Thyroid gland (tissue), 4 donors: ENCODE results near the gene ADAMTS7. TPM values are rescaled to one million over a fixed set of nuclear protein-coding genes. Genes with fewer than 3 reads are reported as not detected.
"Not testable (repeated sequence)": the region's sequence is repeated elsewhere in the genome, so short reads cannot be mapped to it uniquely, and the experiment has no call there.

Source experiments
- DNase-seq, 2 donors: peaks; one replicate each; pipeline ENCODE4 v3.0.0-alpha.2; 2019
- H3K27ac ChIP-seq, 3 donors: fragments of 200-600 bp; sonication (generic); 1 replicate in 2 of 3; 2 replicates in 1 of 3; pipeline ENCODE4 v1.5.1; 2016 to 2019; ENCODE audit warnings: mild to moderate bottlenecking in 1 of 3, moderate library complexity in 1 of 3
- H3K27me3 ChIP-seq: fragments of 200-600 bp; sonication (generic); one replicate; pipeline ENCODE4 v1.5.1; 2019
- H3K36me3 ChIP-seq, 2 donors: fragments of 200-600 bp; sonication (generic); one replicate each; pipeline ENCODE4 v1.5.1; 2016 to 2019
- H3K4me1 ChIP-seq, 2 donors: fragments of 200-600 bp; sonication (generic); one replicate each; pipeline ENCODE4 v1.5.1; 2017 to 2019
- H3K4me3 ChIP-seq, 3 donors: fragments of 200-600 bp; sonication (generic); replicated peaks in 1 of 3; 1 replicate in 2 of 3; 2 replicates in 1 of 3; pipeline ENCODE4 v1.5.1; 2016; ENCODE audit warnings: mild to moderate bottlenecking in 1 of 3
- H3K9me3 ChIP-seq: fragments of 200-600 bp; sonication (generic); one replicate; pipeline ENCODE4 v1.5.1; 2017
- CTCF ChIP-seq, 6 experiments: fragments of 200-600 bp in 3 of 6; fragments of 450-650 bp in 3 of 6; sonication (generic) in 3 of 6; IDR thresholded peaks; one replicate each; pipeline ENCODE4 v1.5.1; 2016 to 2019; ENCODE audit warnings: antibody characterized with exemption in 6 of 6, mild to moderate bottlenecking in 2 of 6, inconsistent platforms in 1 of 6, moderate library complexity in 1 of 6
- POLR2A ChIP-seq, 2 donors: fragments of 450-650 bp; IDR thresholded peaks; one replicate each; pipeline ENCODE4 v1.6.1; 2017; ENCODE audit warnings: antibody characterized with exemption in 2 of 2, mild to moderate bottlenecking in 2 of 2, moderate library complexity in 1 of 2
- whole genome bisulfite sequencing, 2 donors: methylation state at CpG; one replicate each; pipeline ENCODE4 v1.1.5; 2017; 5-methylcytosine and 5-hydroxymethylcytosine counted together
- intact Hi-C: fragments of 100-400 bp; cut with DNase I; formaldehyde crosslinking; loops from one replicate; pipeline ENCODE4 v1.15.1; 2023
- total RNA-seq, 4 donors: library from RNA; depleted of rRNA; stranded (reverse); fragments of >200 nt; gene quantifications; one replicate each; pipeline ENCODE4 v1.2.3, GENCODE V29; 2016

The ADAMTS7 gene
- total RNA-seq, 4 donors from 2014 or later = 0.68 to 2.5 (median 1.8) TPM

- TF ChIP-seq POLR2A (IDR thresholded peaks at IDR 0.05) (no peak), CTCF (IDR thresholded peaks at IDR 0.05) (no peak)
- Histone ChIP-seq H3K27ac (no peak overlapping the region), H3K9me3 (no peaks in the 10 kb centered on the region), H3K27me3 (no peaks in the 10 kb centered on the region), H3K36me3 (no peaks in the 10 kb centered on the region), H3K4me1 (no peaks in the 10 kb centered on the region), H3K4me3 (no peak overlapping the region)
- DNase-seq = no peak
- intact Hi-C loops = no loop called here
- 84 to 87% methylated on average over 9 of the region's 9 CpGs for WGBS, 2 donors
Observed at GRCh38 chr15:78737187-78737820, 74.0 kb downstream of the ADAMTS7 start.

GRCh38 chr15:78736286-78736685 lies 75.0 kb downstream of the ADAMTS7 start:
- DNase-seq, intact Hi-C loops, H3K9me3 ChIP-seq, H3K27ac ChIP-seq, H3K27me3 ChIP-seq, H3K36me3 ChIP-seq, H3K4me1 ChIP-seq, H3K4me3 ChIP-seq: not testable (repeated sequence)
- WGBS, 2 donors = 78 to 84% methylated on average over 4 of the region's 4 CpGs

- no peaks in the 10 kb centered on the region for H3K4me1 ChIP-seq
- no peak overlapping the region for H3K27ac ChIP-seq
- no peak overlapping the region for H3K4me3 ChIP-seq
- no peaks in the 10 kb centered on the region for H3K36me3 ChIP-seq
- no peaks in the 10 kb centered on the region for H3K27me3 ChIP-seq
- H3K9me3 ChIP-seq = no peaks in the 10 kb centered on the region
- intact Hi-C loops = no loop called here
- no peak for DNase-seq
- TF ChIP-seq POLR2A (IDR thresholded peaks at IDR 0.05) (no peak), CTCF (IDR thresholded peaks at IDR 0.05) (no peak)
- WGBS, 2 donors = 77 to 78% methylated on average over 8 of the region's 8 CpGs
Observed at GRCh38 chr15:78734451-78735064, 76.7 kb downstream of the ADAMTS7 start.

- no peaks in the 10 kb centered on the region for H3K27me3 ChIP-seq
- no peak overlapping the region for H3K4me3 ChIP-seq
- no peaks in the 10 kb centered on the region for H3K4me1 ChIP-seq
- no peaks in the 10 kb centered on the region for H3K36me3 ChIP-seq
- 51 to 100% methylated on average over 1 to 2 of the region's 2 CpGs for WGBS, 2 donors
- no peak for DNase-seq
- H3K9me3 ChIP-seq = no peaks in the 10 kb centered on the region
- no peak for TF ChIP-seq POLR2A (IDR thresholded peaks at IDR 0.05)
- no peak for TF ChIP-seq CTCF (IDR thresholded peaks at IDR 0.05)
- intact Hi-C loops = no loop called here
- H3K27ac ChIP-seq = no peak overlapping the region
Observed at GRCh38 chr15:78732634-78733033, 78.6 kb downstream of the ADAMTS7 start.

- no peaks in the 10 kb centered on the region for H3K9me3 ChIP-seq
- no peak for DNase-seq
- no peaks in the 10 kb centered on the region for H3K27me3 ChIP-seq
- TF ChIP-seq POLR2A (IDR thresholded peaks at IDR 0.05) = no peak
- no peak for TF ChIP-seq CTCF (IDR thresholded peaks at IDR 0.05)
- H3K4me1 ChIP-seq = no peaks in the 10 kb centered on the region
- H3K36me3 ChIP-seq = no peaks in the 10 kb centered on the region
- H3K27ac ChIP-seq = no peak overlapping the region
- 89 to 99% methylated on average over 6 of the region's 6 CpGs for WGBS, 2 donors
- no peak overlapping the region for H3K4me3 ChIP-seq
- intact Hi-C loops = no loop called here
Observed at GRCh38 chr15:78730955-78731354, 80.3 kb downstream of the ADAMTS7 start.

GRCh38 chr15:78728427-78728826 lies 82.8 kb downstream of the ADAMTS7 start:
- 65 to 77% methylated on average over 1 of the region's 1 CpG for WGBS, 2 donors
- DNase-seq, H3K4me1 ChIP-seq, H3K9me3 ChIP-seq, H3K36me3 ChIP-seq, H3K27ac ChIP-seq, H3K4me3 ChIP-seq, intact Hi-C loops, H3K27me3 ChIP-seq: not testable (repeated sequence)
